ENCODE measurements around the gene GSDMA.

Gene GSDMA

DNA sequence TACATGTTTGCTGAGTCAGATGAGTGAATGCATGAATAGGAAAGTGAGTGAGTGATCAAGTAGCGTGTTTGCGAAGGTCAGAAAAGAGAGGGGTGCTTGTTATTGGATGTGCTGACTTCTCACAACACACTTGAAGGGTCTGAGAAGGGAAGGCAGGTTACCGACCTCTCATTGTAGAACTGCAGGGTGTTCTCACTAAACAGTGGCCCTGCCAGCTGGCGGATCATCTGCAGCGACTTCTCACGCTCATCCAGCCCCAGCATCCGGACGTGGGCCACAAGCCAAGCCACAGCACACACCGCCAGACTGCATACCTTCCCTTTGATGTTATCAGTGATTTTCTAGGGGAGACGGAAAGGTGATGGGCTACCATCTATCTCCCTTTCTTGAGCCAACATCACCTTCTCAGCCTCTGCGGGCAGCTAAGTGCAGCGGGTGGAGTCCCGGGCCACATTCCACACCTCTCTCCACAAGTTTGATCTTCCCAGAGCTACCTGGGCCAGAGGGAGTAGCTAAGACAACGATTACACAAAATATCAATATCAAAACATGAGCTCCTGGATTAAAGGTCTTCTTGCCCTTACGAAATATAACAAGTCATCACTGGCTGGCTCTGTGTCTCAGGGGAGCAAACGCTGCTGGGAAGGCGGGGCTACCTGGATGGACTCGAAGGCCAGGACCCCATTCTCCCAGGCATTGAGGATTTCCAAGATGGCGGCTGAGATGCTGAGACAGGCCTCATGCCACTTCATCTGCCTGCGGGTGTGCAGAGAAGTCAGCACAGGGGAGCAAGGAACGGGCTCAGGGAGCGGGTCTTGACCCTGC lies 63.4 kb downstream of the GSDMA start:
- TF ChIP-seq CTCF (conservative IDR thresholded peaks at IDR 0.05) = no peak
- peak overlapping the region; percentile 33 for H3K27ac ChIP-seq

DNA sequence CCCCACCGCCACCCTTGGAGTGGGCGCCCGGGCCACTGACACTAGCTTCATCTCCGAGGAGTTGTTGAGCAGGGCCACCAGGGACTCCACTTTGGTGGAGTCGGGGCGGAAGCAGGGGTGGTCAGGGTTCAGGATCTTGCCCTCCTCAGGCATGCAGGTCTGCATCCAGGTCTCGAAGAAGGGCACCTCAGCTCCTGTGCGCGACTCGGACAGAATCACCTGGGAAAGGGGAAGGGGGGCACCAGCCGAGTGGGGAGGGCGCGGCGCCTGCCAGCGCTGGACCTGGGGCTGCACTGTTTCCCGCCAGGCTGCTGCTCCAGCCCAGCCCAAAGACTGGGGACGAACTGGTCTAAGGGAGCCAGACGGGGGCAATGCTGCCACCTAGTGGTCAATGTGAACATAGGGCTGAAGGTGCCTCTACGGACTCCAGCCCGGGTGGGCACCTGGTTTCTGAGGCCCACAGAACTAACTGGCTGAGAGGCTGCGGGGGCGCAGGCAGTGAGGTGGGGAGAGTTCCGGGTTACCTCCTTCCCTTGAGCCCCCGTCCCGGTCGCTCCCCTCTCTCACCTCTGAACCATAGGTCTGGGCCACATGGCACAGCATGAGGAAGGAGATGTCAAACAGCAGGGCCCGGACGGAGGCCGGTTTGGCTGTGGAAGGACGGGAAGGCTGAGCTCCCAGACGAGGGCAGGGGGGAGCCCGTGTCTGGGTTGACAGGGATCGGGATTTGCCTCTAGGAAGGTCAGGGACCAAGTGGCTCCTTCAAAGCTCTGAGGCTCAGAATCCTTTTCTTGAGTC lies 64.2 kb downstream of the GSDMA start:
- H3K27ac ChIP-seq = peak overlapping the region; percentile 33; the same call in 1 of the 2 replicates

More for the DNA sequence above, 64.2 kb downstream of the GSDMA start:
- peak; percentile 98 for TF ChIP-seq CTCF (conservative IDR thresholded peaks at IDR 0.05)
